ENCODE measurements around the gene WSB1. TPM values are rescaled to one million over a fixed set of nuclear protein-coding genes. Genes with fewer than 3 reads are reported as not detected.

WSB1 gene
- total and polyA plus RNA-seq, 2 experiments from 2014 or later, result 101 to 108 TPM

DNA sequence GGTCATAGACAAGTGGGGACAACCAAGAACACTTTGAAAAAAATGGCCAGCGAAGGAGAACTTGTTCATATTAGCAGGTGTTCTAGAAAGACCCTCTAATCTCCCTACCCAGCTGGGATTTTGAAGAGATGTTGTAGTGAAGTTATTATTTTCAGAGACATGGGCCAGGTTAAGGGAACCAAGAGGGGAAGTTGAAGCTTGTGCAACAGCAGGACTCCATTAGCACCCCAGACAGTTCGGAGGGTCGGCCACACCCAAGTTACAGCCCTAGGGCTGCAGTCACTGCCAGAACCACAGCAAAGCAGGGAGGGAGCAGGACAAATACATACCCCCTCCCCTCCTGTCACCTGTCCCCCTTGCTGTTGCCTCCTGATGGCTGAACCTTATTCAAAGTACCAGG, 42.3 kb downstream of the WSB1 start:
- DNase-seq (ENCODE audit: low spot score), result no peak
- H3K27me3 Mint-ChIP-seq (ENCODE audit: insufficient read depth, low read depth, poor library complexity), result peaks cover 7% of the 10 kb centered on the region
- no peaks in the 10 kb centered on the region for H3K36me3 ChIP-seq (ENCODE audit: insufficient read depth)
- peaks cover 45% of the 10 kb centered on the region for H3K4me1 ChIP-seq (ENCODE audit: insufficient read depth)
- no peak overlapping the region for H3K27ac Mint-ChIP-seq
- H3F3A ChIP-seq (replicated peaks; ENCODE audit: low read depth), result 0 out of 2 replicates have a peak, but pooled peaks cover 8% of the 10 kb centered on the region
- no peaks in the 10 kb centered on the region for H4K20me1 ChIP-seq (replicated peaks; ENCODE audit: insufficient read depth)
- no peaks in the 10 kb centered on the region for H3K27me3 ChIP-seq (ENCODE audit: insufficient read depth)
- no peak overlapping the region for H2AFZ ChIP-seq
- H3K4me1 Mint-ChIP-seq, result peaks cover 59% of the 10 kb centered on the region
- no peaks in the 10 kb centered on the region; the same call in 2 of the 3 replicates for H3K36me3 Mint-ChIP-seq (ENCODE audit: low read depth)
- H3K9me2 ChIP-seq (ENCODE audit: insufficient read depth), result 0 out of 2 replicates have a peak, but pooled peaks cover 6% of the 10 kb centered on the region
- no peak for ATAC-seq
- H3K4me3 ChIP-seq, result no peak overlapping the region
- H3K79me2 ChIP-seq (replicated peaks; ENCODE audit: insufficient read depth), result no peaks in the 10 kb centered on the region
- no peak overlapping the region for H3K4me3 Mint-ChIP-seq
- TF ChIP-seq ZNF331 (CRISPR knock-in tag; IDR thresholded peaks at IDR 0.05; ENCODE audit: low read depth), result no peak
- no peak for TF ChIP-seq EZH2 (IDR thresholded peaks at IDR 0.05; ENCODE audit: low read depth, unreplicated experiment)
- TF ChIP-seq, protein P1, sequence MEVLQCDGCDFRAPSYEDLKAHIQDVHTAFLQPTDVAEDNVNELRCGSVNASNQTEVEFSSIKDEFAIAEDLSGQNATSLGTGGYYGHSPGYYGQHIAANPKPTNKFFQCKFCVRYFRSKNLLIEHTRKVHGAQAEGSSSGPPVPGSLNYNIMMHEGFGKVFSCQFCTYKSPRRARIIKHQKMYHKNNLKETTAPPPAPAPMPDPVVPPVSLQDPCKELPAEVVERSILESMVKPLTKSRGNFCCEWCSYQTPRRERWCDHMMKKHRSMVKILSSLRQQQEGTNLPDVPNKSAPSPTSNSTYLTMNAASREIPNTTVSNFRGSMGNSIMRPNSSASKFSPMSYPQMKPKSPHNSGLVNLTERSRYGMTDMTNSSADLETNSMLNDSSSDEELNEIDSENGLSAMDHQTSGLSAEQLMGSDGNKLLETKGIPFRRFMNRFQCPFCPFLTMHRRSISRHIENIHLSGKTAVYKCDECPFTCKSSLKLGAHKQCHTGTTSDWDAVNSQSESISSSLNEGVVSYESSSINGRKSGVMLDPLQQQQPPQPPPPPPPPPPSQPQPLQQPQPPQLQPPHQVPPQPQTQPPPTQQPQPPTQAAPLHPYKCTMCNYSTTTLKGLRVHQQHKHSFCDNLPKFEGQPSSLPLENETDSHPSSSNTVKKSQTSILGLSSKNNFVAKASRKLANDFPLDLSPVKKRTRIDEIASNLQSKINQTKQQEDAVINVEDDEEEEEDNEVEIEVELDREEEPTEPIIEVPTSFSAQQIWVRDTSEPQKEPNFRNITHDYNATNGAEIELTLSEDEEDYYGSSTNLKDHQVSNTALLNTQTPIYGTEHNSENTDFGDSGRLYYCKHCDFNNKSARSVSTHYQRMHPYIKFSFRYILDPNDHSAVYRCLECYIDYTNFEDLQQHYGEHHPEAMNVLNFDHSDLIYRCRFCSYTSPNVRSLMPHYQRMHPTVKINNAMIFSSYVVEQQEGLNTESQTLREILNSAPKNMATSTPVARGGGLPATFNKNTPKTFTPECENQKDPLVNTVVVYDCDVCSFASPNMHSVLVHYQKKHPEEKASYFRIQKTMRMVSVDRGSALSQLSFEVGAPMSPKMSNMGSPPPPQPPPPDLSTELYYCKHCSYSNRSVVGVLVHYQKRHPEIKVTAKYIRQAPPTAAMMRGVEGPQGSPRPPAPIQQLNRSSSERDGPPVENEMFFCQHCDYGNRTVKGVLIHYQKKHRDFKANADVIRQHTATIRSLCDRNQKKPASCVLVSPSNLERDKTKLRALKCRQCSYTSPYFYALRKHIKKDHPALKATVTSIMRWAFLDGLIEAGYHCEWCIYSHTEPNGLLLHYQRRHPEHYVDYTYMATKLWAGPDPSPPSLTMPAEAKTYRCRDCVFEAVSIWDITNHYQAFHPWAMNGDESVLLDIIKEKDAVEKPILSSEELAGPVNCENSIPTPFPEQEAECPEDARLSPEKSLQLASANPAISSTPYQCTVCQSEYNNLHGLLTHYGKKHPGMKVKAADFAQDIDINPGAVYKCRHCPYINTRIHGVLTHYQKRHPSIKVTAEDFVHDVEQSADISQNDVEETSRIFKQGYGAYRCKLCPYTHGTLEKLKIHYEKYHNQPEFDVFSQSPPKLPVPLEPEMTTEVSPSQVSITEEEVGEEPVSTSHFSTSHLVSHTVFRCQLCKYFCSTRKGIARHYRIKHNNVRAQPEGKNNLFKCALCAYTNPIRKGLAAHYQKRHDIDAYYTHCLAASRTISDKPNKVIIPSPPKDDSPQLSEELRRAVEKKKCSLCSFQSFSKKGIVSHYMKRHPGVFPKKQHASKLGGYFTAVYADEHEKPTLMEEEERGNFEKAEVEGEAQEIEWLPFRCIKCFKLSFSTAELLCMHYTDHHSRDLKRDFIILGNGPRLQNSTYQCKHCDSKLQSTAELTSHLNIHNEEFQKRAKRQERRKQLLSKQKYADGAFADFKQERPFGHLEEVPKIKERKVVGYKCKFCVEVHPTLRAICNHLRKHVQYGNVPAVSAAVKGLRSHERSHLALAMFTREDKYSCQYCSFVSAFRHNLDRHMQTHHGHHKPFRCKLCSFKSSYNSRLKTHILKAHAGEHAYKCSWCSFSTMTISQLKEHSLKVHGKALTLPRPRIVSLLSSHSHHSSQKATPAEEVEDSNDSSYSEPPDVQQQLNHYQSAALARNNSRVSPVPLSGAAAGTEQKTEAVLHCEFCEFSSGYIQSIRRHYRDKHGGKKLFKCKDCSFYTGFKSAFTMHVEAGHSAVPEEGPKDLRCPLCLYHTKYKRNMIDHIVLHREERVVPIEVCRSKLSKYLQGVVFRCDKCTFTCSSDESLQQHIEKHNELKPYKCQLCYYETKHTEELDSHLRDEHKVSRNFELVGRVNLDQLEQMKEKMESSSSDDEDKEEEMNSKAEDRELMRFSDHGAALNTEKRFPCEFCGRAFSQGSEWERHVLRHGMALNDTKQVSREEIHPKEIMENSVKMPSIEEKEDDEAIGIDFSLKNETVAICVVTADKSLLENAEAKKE (CRISPR knock-in tag; IDR thresholded peaks at IDR 0.05), result no peak
- no peak for TF ChIP-seq STAT1 (IDR thresholded peaks at IDR 0.05; ENCODE audit: unreplicated experiment)
- TF ChIP-seq EZH2phosphoT487 (IDR thresholded peaks at IDR 0.05; ENCODE audit: unreplicated experiment), result no peak
- TF ChIP-seq POLR2AphosphoS5 (IDR thresholded peaks at IDR 0.05; ENCODE audit: low read depth), result no peak
- H3K27ac ChIP-seq (ENCODE audit: low read depth), result no peak overlapping the region
- H3K4me2 ChIP-seq, result no peak overlapping the region
- H3K9me3 Mint-ChIP-seq, result no peaks in the 10 kb centered on the region; the same call in 2 of the 3 replicates

DNA sequence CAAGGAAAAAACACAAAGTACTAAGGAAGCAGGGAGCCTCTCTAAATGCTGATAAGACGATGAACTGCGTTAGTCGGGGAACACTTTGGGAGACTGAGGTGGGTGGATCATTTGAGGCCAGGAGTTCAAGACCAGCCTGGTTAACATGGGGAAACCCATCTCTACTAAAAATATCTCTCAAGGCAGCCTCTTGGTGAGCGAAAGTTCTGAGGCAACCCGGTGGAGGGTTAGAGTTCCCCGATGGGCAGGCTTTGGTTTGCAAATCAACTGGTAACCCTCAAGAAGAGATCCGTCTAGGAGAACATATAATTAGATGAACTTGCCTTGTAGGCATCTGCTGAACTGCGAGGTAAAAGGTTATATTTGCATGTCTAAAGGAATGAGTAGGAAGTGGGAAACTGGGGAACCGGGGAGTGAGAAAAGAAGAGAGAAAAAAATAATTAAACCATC, 44.6 kb downstream of the WSB1 start:
- no peaks in the 10 kb centered on the region for H3K27me3 ChIP-seq (ENCODE audit: insufficient read depth)
- H2AFZ ChIP-seq, result no peak overlapping the region
- H3K36me3 Mint-ChIP-seq (ENCODE audit: low read depth), result no peaks in the 10 kb centered on the region
- no peaks in the 10 kb centered on the region for H3K9me3 Mint-ChIP-seq
- peaks cover 10% of the 10 kb centered on the region for H3K27me3 Mint-ChIP-seq (ENCODE audit: insufficient read depth, low read depth, poor library complexity)
- H3K27ac ChIP-seq (ENCODE audit: low read depth), result no peak overlapping the region
- H3K79me2 ChIP-seq (replicated peaks; ENCODE audit: insufficient read depth), result no peaks in the 10 kb centered on the region
- H3K4me1 ChIP-seq (ENCODE audit: insufficient read depth), result peaks cover 35% of the 10 kb centered on the region
- 0 out of 2 replicates have a peak, but pooled peaks cover 5% of the 10 kb centered on the region for H3F3A ChIP-seq (replicated peaks; ENCODE audit: low read depth)
- H3K27ac Mint-ChIP-seq, result no peak overlapping the region
- no peaks in the 10 kb centered on the region for H4K20me1 ChIP-seq (replicated peaks; ENCODE audit: insufficient read depth)
- H3K4me3 ChIP-seq, result peak overlapping the region; percentile 17; the same call in 1 of the 2 replicates
- DNase-seq (ENCODE audit: low spot score), result no peak
- H3K4me2 ChIP-seq, result peak overlapping the region; percentile 50
- peak overlapping the region; percentile 18; the same call in 2 of the 3 replicates for H3K4me3 Mint-ChIP-seq
- 0 out of 2 replicates have a peak, but pooled peaks cover 6% of the 10 kb centered on the region for H3K9me2 ChIP-seq (ENCODE audit: insufficient read depth)
- ATAC-seq, result peak; percentile 62
- H3K4me1 Mint-ChIP-seq, result peaks cover 57% of the 10 kb centered on the region
- H3K36me3 ChIP-seq (ENCODE audit: insufficient read depth), result no peaks in the 10 kb centered on the region
- TF ChIP-seq STAT1 (IDR thresholded peaks at IDR 0.05; ENCODE audit: unreplicated experiment), result no peak
- TF ChIP-seq, protein P1 (CRISPR knock-in tag; IDR thresholded peaks at IDR 0.05), result no peak

Data from GM23338 (cell line).